ENCODE results near the gene METRNL.

The METRNL gene

DNA sequence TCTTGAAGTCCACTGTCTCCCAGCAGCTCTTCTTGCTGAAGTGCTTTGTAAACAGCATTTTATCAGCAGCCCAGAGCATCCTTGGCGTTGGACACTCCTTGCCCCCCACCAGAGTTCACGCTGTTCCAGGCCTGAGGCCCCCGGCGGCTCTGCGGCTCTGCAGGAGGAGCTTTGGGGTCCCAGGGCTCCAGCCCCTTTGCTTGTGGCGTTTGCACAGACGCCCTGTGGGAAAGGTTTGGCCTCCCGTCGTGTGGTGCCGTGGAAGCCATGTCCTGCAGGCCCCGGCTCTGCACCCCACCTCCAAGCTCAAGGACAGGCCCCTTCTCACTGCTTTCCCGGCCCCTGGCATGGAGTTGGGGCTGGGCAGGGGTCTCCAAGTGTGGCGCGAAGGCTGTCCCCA is 14.1 kb downstream of the METRNL start:
- Histone ChIP-seq H3K4me1 (ENCODE audit: control insufficient read depth, insufficient read depth, low read length) (peaks cover 61% of the 10 kb centered on the region), H3K4me3 (ENCODE audit: low read length) (no peak overlapping the region), H3K27me3 (ENCODE audit: control insufficient read depth, insufficient read depth, low read length) (no peaks in the 10 kb centered on the region), H3K9ac (ENCODE audit: low read length) (no peak overlapping the region), H3K9me3 (ENCODE audit: control insufficient read depth, low read length) (no peaks in the 10 kb centered on the region), H3K36me3 (ENCODE audit: control insufficient read depth, insufficient read depth, low read length) (peaks cover 17% of the 10 kb centered on the region)

DNA sequence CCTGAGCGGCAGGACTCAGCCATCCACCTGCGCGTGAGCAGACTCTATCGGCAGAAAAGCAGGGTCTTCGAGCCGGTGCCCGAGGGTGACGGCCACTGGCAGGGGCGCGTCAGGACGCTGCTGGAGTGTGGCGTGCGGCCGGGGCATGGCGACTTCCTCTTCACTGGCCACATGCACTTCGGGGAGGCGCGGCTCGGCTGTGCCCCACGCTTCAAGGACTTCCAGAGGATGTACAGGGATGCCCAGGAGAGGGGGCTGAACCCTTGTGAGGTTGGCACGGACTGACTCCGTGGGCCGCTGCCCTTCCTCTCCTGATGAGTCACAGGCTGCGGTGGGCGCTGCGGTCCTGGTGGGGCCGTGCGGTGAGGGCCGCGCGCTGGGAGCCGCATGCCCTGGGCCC is 14.9 kb downstream of the METRNL start:
- peaks cover 1% of the 10 kb centered on the region for H3K27me3 ChIP-seq (ENCODE audit: control insufficient read depth, insufficient read depth, low read length)
- no peak overlapping the region for H3K4me3 ChIP-seq (ENCODE audit: low read length)
- H3K36me3 ChIP-seq (ENCODE audit: control insufficient read depth, insufficient read depth, low read length): peaks cover 17% of the 10 kb centered on the region
- H3K9me3 ChIP-seq (ENCODE audit: control insufficient read depth, low read length): no peaks in the 10 kb centered on the region
- H3K4me1 ChIP-seq (ENCODE audit: control insufficient read depth, insufficient read depth, low read length): peaks cover 63% of the 10 kb centered on the region
- no peak overlapping the region for H3K9ac ChIP-seq (ENCODE audit: low read length)

DNA sequence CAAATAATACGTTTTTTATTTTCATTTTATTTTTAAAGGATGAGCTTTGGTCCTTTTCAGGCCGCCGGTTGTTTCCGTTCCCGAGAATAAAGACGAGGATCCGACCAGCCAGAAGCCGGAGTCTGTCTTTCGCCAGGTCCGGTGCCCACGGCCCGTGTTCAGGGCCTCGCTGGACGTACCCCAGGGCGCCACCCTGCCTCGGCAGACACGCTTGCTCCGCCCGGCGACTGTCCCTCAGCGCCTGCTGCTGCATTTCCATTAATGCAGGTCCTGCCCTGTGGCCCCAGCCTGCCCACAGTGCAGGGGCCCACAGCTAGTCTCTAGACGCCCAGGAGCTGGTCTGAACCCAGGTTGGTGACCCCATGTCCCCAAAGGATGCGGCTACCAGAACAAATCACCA is 15.6 kb downstream of the METRNL start:
- H3K9ac ChIP-seq (ENCODE audit: low read length): no peak overlapping the region
- no peaks in the 10 kb centered on the region for H3K9me3 ChIP-seq (ENCODE audit: control insufficient read depth, low read length)
- H3K36me3 ChIP-seq (ENCODE audit: control insufficient read depth, insufficient read depth, low read length): peaks cover 17% of the 10 kb centered on the region
- H3K4me1 ChIP-seq (ENCODE audit: control insufficient read depth, insufficient read depth, low read length): peaks cover 64% of the 10 kb centered on the region
- H3K4me3 ChIP-seq (ENCODE audit: low read length): no peak overlapping the region
- peaks cover 8% of the 10 kb centered on the region for H3K27me3 ChIP-seq (ENCODE audit: control insufficient read depth, insufficient read depth, low read length)

- peaks cover 17% of the 10 kb centered on the region for H3K36me3 ChIP-seq (ENCODE audit: control insufficient read depth, insufficient read depth, low read length)
- H3K4me3 ChIP-seq (ENCODE audit: low read length): no peak overlapping the region
- H3K9ac ChIP-seq (ENCODE audit: low read length): no peak overlapping the region
- no peaks in the 10 kb centered on the region for H3K9me3 ChIP-seq (ENCODE audit: control insufficient read depth, low read length)
- peaks cover 12% of the 10 kb centered on the region for H3K27me3 ChIP-seq (ENCODE audit: control insufficient read depth, insufficient read depth, low read length)
- peaks cover 66% of the 10 kb centered on the region for H3K4me1 ChIP-seq (ENCODE audit: control insufficient read depth, insufficient read depth, low read length)
These were observed 17.2 kb downstream of the METRNL start for GRCh38 chr17:83096401-83097224.

- Histone ChIP-seq H3K9me3 (ENCODE audit: control insufficient read depth, low read length) (no peaks in the 10 kb centered on the region), H3K27me3 (ENCODE audit: control insufficient read depth, insufficient read depth, low read length) (peaks cover 15% of the 10 kb centered on the region), H3K9ac (ENCODE audit: low read length) (no peak overlapping the region), H3K36me3 (ENCODE audit: control insufficient read depth, insufficient read depth, low read length) (peaks cover 17% of the 10 kb centered on the region), H3K4me1 (ENCODE audit: control insufficient read depth, insufficient read depth, low read length) (peaks cover 66% of the 10 kb centered on the region), H3K4me3 (ENCODE audit: low read length) (no peak overlapping the region)
These were observed 18.4 kb downstream of the METRNL start for GRCh38 chr17:83097831-83098230.

- Histone ChIP-seq H3K36me3 (ENCODE audit: control insufficient read depth, insufficient read depth, low read length) (peaks cover 17% of the 10 kb centered on the region), H3K9me3 (ENCODE audit: control insufficient read depth, low read length) (no peaks in the 10 kb centered on the region), H3K4me1 (ENCODE audit: control insufficient read depth, insufficient read depth, low read length) (peaks cover 63% of the 10 kb centered on the region), H3K9ac (ENCODE audit: low read length) (peak overlapping the region; percentile 25), H3K27me3 (ENCODE audit: control insufficient read depth, insufficient read depth, low read length) (peaks cover 15% of the 10 kb centered on the region), H3K4me3 (ENCODE audit: low read length) (no peak overlapping the region)
These were observed 19.1 kb downstream of the METRNL start for GRCh38 chr17:83098241-83099085.

DNA sequence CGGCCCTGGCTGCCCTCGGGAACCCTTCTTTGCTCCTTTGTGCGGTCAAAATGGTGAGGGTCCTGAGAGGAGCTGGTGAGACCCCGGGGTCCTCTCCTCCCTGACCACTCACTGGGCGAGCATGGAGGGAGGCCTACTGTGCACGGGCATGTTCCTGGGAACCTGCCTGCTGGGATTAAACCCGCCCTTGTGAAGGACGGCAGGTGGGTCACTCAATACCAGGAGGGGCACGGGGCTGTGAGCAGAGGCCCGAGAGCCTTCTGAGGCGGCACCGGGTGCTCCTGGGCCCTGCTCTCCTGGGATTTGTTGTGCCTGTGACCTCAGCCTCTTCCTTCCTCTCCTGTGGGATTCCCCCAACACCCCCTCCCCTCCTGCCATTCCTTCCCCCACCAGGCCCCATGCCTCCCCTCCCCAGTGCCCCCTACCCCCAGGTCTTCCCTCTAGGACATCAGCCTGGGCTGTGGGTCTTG is 19.7 kb downstream of the METRNL start:
- peaks cover 17% of the 10 kb centered on the region for H3K36me3 ChIP-seq (ENCODE audit: control insufficient read depth, insufficient read depth, low read length)
- peak overlapping the region; percentile 25 for H3K9ac ChIP-seq (ENCODE audit: low read length)
- no peak overlapping the region for H3K4me3 ChIP-seq (ENCODE audit: low read length)
- H3K4me1 ChIP-seq (ENCODE audit: control insufficient read depth, insufficient read depth, low read length): peaks cover 64% of the 10 kb centered on the region
- no peaks in the 10 kb centered on the region for H3K9me3 ChIP-seq (ENCODE audit: control insufficient read depth, low read length)
- peaks cover 18% of the 10 kb centered on the region for H3K27me3 ChIP-seq (ENCODE audit: control insufficient read depth, insufficient read depth, low read length)

DNA sequence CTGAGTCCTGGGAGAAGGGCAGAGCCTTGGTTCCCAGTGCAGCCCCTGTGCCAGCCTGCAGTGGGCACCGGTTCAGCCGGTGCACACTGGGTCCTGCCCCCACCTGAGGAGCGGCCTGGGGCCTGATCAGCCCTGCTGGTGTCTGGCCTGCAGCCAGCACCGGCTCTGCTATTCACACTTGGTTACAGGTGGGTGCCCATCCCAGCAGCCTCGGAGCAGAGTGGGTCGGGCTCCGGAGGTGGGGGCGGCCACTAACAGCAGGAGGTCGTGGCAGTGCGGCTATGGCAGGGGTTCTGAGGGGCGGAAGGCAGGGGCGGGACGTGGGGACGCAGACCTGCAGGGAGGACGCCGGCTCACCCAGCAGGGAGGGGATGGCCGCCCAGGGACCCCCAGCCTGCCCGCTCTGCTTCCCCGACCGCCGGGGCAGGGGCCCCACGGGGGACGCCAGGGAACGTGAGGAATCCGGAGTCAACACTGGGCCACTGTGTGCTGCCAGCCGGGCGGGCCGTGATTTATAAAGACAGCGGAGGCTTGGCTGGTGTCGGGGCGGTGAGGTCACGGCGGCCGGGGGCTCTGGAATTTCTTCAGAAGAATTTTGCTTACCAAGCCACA is 20.3 kb downstream of the METRNL start:
- Histone ChIP-seq H3K9ac (ENCODE audit: low read length) (peak overlapping the region; percentile 25), H3K4me1 (ENCODE audit: control insufficient read depth, insufficient read depth, low read length) (peaks cover 67% of the 10 kb centered on the region), H3K4me3 (ENCODE audit: low read length) (no peak overlapping the region), H3K36me3 (ENCODE audit: control insufficient read depth, insufficient read depth, low read length) (peaks cover 17% of the 10 kb centered on the region), H3K27me3 (ENCODE audit: control insufficient read depth, insufficient read depth, low read length) (peaks cover 21% of the 10 kb centered on the region), H3K9me3 (ENCODE audit: control insufficient read depth, low read length) (no peaks in the 10 kb centered on the region)

GRCh38 chr17:83100220-83100852 is 20.9 kb downstream of the METRNL start:
- peaks cover 67% of the 10 kb centered on the region for H3K4me1 ChIP-seq (ENCODE audit: control insufficient read depth, insufficient read depth, low read length)
- peaks cover 21% of the 10 kb centered on the region for H3K27me3 ChIP-seq (ENCODE audit: control insufficient read depth, insufficient read depth, low read length)
- H3K9ac ChIP-seq (ENCODE audit: low read length): peak overlapping the region; percentile 25
- H3K4me3 ChIP-seq (ENCODE audit: low read length): no peak overlapping the region
- H3K36me3 ChIP-seq (ENCODE audit: control insufficient read depth, insufficient read depth, low read length): peaks cover 14% of the 10 kb centered on the region
- H3K9me3 ChIP-seq (ENCODE audit: control insufficient read depth, low read length): no peaks in the 10 kb centered on the region

DNA sequence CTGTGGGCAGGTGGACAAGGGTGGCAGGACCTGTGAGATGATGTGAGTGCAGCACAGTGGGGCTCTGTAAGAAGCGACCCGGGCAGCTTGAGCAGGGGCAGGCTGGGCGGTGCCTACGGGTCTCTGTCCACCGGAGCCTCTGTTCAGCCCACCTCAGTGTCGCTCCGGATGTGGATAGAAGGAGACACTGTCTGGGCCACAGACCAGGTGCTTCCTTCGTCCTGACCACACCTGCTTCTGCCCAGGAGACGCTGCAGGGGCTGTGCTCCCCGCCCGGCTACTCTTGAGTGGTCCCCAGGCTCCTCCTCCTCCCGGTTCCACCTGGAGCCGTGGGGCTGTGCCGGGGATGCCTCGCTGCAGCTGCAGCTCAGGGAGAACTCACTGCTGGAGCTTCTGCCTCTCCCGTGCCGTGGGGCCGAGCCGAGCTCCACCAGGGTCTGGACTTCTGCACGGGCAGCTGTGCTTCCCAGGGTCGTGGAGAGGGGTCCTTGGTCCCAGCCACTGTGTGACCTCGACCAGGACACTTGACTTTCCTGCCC is 21.5 kb downstream of the METRNL start:
- Histone ChIP-seq H3K27me3 (ENCODE audit: control insufficient read depth, insufficient read depth, low read length) (peaks cover 23% of the 10 kb centered on the region), H3K4me1 (ENCODE audit: control insufficient read depth, insufficient read depth, low read length) (peaks cover 66% of the 10 kb centered on the region), H3K9ac (ENCODE audit: low read length) (peak overlapping the region; percentile 57), H3K36me3 (ENCODE audit: control insufficient read depth, insufficient read depth, low read length) (peaks cover 8% of the 10 kb centered on the region), H3K4me3 (ENCODE audit: low read length) (no peak overlapping the region), H3K9me3 (ENCODE audit: control insufficient read depth, low read length) (no peaks in the 10 kb centered on the region)

DNA sequence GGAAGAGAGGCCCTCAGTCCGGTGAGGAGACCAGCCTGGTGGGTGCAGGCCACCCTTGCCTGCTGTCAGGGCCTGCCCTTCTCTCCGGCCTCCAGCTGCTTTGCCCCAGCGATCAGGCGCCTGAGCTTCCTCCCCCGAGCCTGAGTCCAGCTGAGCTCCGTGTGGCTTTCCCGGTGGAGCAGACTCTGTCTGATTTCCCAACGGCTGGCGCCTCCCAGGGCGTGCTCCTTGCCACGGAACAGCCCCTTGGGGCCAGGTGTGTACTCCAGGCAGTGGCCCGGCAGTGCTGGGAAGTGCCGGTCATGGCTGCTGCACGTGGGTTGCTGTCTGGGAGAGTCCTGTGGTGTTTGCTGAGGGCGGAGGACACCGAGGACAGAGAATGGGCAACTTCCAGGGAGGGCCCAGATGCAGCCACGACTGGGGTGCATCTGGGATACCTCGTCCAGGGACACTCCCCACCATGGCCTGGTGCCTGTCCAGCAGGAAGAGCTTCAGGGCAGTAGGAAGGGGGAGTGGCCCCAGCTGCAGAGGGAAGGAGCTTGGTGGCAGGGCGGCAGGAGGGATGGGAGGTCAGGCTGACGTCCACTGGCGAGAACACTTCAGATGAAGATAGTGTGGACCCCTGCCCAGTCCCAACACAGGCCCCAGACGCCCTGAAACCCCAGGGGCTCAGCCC is 22.5 kb downstream of the METRNL start:
- Histone ChIP-seq H3K4me1 (ENCODE audit: control insufficient read depth, insufficient read depth, low read length) (peaks cover 57% of the 10 kb centered on the region), H3K9me3 (ENCODE audit: control insufficient read depth, low read length) (no peaks in the 10 kb centered on the region), H3K36me3 (ENCODE audit: control insufficient read depth, insufficient read depth, low read length) (no peaks in the 10 kb centered on the region), H3K9ac (ENCODE audit: low read length) (peak overlapping the region; percentile 57), H3K27me3 (ENCODE audit: control insufficient read depth, insufficient read depth, low read length) (peaks cover 28% of the 10 kb centered on the region), H3K4me3 (ENCODE audit: low read length) (no peak overlapping the region)

Data from mucosa of stomach (tissue), 1 donor.